ENCODE measurements around the gene EGR2.

EGR2 gene

DNA sequence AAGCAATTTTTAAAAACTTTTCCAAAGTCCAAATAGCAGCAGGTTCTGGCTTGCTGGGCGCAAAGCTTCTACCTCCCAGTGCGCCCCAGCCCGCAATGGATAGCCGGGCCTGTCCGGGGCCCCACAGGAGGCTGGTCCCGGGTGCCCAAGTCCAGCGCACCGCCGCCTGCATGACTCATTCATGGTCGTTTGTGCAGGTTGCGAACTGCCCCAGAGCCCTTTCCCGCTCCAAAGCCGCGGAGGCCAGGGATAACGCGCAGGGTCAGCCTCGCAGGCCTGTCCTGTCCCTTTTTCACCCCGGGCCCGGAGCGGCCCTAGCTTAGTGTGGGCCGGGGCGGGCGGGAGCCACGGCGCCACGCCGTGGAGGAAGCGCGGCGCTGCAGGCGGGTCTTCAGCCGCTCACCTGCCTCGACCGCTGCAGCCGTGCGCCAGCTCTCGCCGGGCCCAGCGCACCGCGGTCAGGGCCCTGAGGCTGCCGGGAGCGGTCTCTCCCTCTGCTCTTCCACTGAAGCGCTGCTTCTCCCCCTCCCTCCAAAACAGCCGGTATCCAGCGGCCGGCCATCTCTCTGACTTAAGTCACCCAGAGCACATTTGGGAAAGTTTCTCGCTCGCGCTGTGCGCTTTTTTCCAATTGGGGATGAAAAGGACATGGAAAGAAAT lies 1.7 kb upstream of the EGR2 start:
- TF ChIP-seq POLR2A (IDR thresholded peaks at IDR 0.05; ENCODE audit: low read depth, low read length) (no peak), TAF1 (IDR thresholded peaks at IDR 0.05; ENCODE audit: borderline replicate concordance, low read depth, low read length) (no peak), POLR2AphosphoS5 (IDR thresholded peaks at IDR 0.05; ENCODE audit: low read depth, low read length) (no peak)
- DNase-seq (ENCODE audit: insufficient read length) (peak; percentile 84), FAIRE-seq (peak; percentile 99)

DNA sequence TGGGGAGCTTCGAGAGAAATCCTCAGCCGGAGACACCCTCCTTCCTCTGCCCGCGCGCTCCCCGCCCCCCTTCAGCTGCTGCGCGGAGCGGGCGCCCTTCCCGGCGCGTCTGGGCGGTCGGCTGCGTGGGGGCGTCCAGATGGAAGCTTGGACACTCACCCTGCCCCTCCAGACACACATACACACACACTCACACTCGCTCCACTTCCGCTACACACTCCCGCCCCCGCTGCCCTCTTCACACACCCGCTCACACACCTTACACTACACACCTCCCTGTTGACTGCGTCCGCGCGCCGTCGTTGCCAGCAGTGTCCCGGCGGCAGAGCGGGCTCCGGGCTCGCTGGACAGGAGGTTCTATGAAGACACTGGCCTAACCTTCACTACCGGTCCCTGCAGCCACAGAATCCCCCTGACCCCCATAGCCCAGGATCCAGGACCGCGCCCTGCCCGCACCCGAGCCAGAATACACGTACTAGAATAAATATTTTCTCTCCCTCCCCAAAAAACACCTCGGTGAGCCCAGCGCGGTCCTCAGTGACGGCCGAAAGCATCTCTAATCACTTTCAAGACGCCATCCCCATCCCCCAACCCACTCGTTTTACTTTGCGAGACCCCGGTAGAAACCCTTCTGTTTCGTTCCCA lies 1.1 kb upstream of the EGR2 start:
- DNase-seq (ENCODE audit: insufficient read length) (peak; percentile 52), FAIRE-seq (no peak)
- peak; percentile 47; the same call in 1 of the 2 replicates for TF ChIP-seq POLR2A (IDR thresholded peaks at IDR 0.05; ENCODE audit: low read depth, low read length)
- 0 out of 2 replicates have a peak, but pooled peaks have one; percentile 46 for TF ChIP-seq POLR2AphosphoS5 (IDR thresholded peaks at IDR 0.05; ENCODE audit: low read depth, low read length)
- no peak for TF ChIP-seq TAF1 (IDR thresholded peaks at IDR 0.05; ENCODE audit: borderline replicate concordance, low read depth, low read length)

DNA sequence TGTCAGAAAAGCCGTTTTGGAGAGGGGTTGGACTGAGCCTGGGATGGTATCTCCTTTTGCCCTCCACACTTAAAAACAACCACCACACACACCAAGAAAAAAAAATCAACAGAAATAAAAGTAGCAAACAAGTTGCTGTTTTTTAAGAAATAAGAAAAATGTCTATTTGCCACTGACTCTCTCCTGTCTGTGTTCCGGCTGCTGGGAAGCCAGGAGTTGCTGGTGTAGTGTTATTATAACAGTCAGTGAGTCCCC lies 163 bp downstream of the EGR2 start:
- DNase-seq (ENCODE audit: insufficient read length): no peak
- 0 out of 2 replicates have a peak, but pooled peaks have one; percentile 69 for TF ChIP-seq TAF1 (IDR thresholded peaks at IDR 0.05; ENCODE audit: borderline replicate concordance, low read depth, low read length)
- peak; percentile 76 for TF ChIP-seq POLR2A (IDR thresholded peaks at IDR 0.05; ENCODE audit: low read depth, low read length)
- peak; percentile 76 for TF ChIP-seq POLR2AphosphoS5 (IDR thresholded peaks at IDR 0.05; ENCODE audit: low read depth, low read length)
- FAIRE-seq: no peak

DNA sequence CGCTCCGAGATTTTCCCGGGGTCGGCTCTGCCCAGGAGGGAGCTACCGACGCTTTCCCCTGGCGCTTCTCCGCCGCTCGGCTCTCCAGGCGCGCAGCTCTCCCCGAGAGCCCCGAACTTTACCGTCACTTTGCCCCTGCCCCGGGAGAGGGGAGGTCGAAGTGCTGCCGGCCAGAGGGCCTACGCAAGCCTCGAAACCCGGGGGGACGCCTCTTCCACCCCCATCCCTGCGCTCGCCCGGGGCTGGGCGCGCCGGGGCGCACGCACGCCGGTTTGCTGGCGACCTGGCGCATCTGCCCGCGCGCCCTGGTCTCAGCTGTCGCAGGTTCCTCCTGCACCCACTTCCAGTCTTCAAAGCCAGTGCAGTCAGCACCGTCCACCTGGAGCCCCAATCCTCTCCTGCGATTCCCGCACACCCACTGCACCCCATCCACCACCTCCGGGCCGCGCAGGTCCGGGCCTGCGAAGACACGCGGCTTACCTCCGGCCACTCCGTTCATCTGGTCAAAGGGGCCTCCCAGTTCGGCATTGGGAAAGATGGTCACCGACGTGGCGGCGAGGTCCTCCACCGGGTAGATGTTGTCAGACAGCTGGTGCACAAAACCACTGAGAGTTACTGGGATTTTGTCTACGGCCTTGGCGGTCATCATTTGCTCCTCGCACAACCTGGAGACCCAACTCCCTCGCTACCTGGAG lies 638 bp downstream of the EGR2 start:
- FAIRE-seq (peak; percentile 30), DNase-seq (ENCODE audit: insufficient read length) (no peak)
- TF ChIP-seq TAF1 (IDR thresholded peaks at IDR 0.05; ENCODE audit: borderline replicate concordance, low read depth, low read length) (no peak), POLR2AphosphoS5 (IDR thresholded peaks at IDR 0.05; ENCODE audit: low read depth, low read length) (no peak), POLR2A (IDR thresholded peaks at IDR 0.05; ENCODE audit: low read depth, low read length) (no peak; the same call in 1 of the 2 replicates)

GRCh38 chr10:62814756-62815380 lies 1.3 kb downstream of the EGR2 start:
- FAIRE-seq (no peak), DNase-seq (ENCODE audit: insufficient read length) (no peak)
- TF ChIP-seq POLR2AphosphoS5 (IDR thresholded peaks at IDR 0.05; ENCODE audit: low read depth, low read length) (0 out of 2 replicates have a peak, but pooled peaks have one; percentile 10), TAF1 (IDR thresholded peaks at IDR 0.05; ENCODE audit: borderline replicate concordance, low read depth, low read length) (no peak)

DNA sequence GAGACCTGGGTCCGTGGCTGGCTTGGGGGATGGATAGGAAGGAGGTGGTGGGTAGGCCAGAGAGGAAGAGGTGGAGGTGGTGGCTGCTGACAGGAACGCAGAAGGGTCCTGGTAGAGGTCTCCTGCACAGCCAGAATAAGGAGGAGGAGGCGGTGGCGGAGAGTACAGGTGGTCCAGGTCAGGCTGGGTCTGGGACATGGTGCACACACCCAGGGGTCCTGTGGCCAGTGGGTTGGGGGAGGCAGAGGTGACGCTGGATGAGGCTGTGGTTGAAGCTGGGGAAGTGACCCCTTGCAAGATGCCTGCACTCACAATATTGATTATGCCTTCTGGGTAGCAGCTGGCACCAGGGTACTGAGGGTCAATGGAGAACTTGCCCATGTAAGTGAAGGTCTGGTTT lies 2.2 kb downstream of the EGR2 start:
- DNase-seq (ENCODE audit: insufficient read length) (no peak), FAIRE-seq (no peak)
- TF ChIP-seq TAF1 (IDR thresholded peaks at IDR 0.05; ENCODE audit: borderline replicate concordance, low read depth, low read length) (no peak), POLR2AphosphoS5 (IDR thresholded peaks at IDR 0.05; ENCODE audit: low read depth, low read length) (no peak; the same call in 1 of the 2 replicates), POLR2A (IDR thresholded peaks at IDR 0.05; ENCODE audit: low read depth, low read length) (no peak)

DNA sequence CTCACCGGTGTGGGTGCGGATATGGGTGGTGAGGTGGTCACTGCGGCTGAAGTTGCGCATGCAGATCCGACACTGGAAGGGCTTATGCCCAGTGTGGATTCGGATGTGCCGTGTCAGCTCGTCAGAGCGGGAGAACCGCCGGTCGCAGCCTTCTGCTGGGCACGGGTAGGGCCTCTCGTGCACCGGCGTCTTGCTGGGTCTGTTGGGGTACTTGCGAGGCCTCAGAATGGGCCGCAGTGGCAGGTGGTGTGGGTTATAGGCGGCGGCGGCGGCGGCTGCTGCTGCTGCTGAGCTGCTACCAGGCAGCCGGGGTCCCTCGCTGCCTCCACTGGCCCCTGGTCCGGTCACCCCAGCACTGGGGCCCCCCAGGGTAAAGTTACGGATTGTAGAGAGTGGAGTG lies 2.7 kb downstream of the EGR2 start:
- FAIRE-seq: no peak
- TF ChIP-seq TAF1 (IDR thresholded peaks at IDR 0.05; ENCODE audit: borderline replicate concordance, low read depth, low read length) (no peak), POLR2A (IDR thresholded peaks at IDR 0.05; ENCODE audit: low read depth, low read length) (no peak; the same call in 1 of the 2 replicates), POLR2AphosphoS5 (IDR thresholded peaks at IDR 0.05; ENCODE audit: low read depth, low read length) (no peak)

GRCh38 chr10:62812672-62813439 lies 3.3 kb downstream of the EGR2 start:
- FAIRE-seq: no peak
- DNase-seq (ENCODE audit: insufficient read length): no peak
- TF ChIP-seq TAF1 (IDR thresholded peaks at IDR 0.05; ENCODE audit: borderline replicate concordance, low read depth, low read length) (no peak), POLR2AphosphoS5 (IDR thresholded peaks at IDR 0.05; ENCODE audit: low read depth, low read length) (0 out of 2 replicates have a peak, but pooled peaks have one; percentile 2)

More for the DNA sequence above, 2.7 kb downstream of the EGR2 start:
- no peak for DNase-seq (ENCODE audit: insufficient read length)

GRCh38 chr10:62811159-62811875 lies 4.8 kb downstream of the EGR2 start:
- TF ChIP-seq TAF1 (IDR thresholded peaks at IDR 0.05; ENCODE audit: borderline replicate concordance, low read depth, low read length) (peak; percentile 39; the same call in 1 of the 2 replicates), POLR2AphosphoS5 (IDR thresholded peaks at IDR 0.05; ENCODE audit: low read depth, low read length) (peak; percentile 94), POLR2A (IDR thresholded peaks at IDR 0.05; ENCODE audit: low read depth, low read length) (peak; percentile 74)
- FAIRE-seq (peak; percentile 97), DNase-seq (ENCODE audit: insufficient read length) (peak; percentile 42)

- no peak for TF ChIP-seq POLR2AphosphoS5 (IDR thresholded peaks at IDR 0.05; ENCODE audit: low read depth, low read length)
- TF ChIP-seq POLR2A (IDR thresholded peaks at IDR 0.05; ENCODE audit: low read depth, low read length): no peak; the same call in 1 of the 2 replicates
- TF ChIP-seq TAF1 (IDR thresholded peaks at IDR 0.05; ENCODE audit: borderline replicate concordance, low read depth, low read length): no peak
- peak; percentile 54 for FAIRE-seq
Measured at GRCh38 chr10:62810156-62810902, 5.8 kb downstream of the EGR2 start.

More at GRCh38 chr10:62810156-62810902, 5.8 kb downstream of the EGR2 start:
- DNase-seq (ENCODE audit: insufficient read length): no peak
